GM21367 (cell line): ENCODE data around the gene SCG2.
"Not testable (repeated sequence)": the region's sequence is repeated elsewhere in the genome, so short reads cannot be mapped to it uniquely, and the experiment has no call there.

Experiments
- ATAC-seq: cut with Tn5 transposase; IDR thresholded peaks from one replicate; pipeline ENCODE4 v1.9.1; 2021; ENCODE audit not compliant: unreplicated experiment

The SCG2 gene

DNA sequence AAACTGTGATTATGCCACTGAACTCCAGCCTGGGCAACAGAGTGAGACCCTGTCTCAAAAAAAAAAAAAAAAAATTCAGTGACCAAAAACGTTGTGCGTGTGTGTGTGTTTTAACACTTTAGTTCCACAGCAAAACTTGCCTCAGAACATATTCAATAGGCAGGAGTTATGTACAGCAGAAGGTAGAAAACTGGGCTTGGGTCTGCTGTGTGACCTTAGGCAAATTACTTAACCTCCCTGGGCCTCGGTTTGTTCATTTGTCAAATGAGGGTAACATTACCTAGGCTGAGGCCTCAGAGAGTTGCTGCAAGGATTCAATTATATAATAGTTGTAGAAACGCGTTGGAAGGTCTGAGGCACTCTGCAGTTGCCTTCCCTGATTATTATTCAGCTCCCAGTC lies 10.3 kb upstream of the SCG2 start:
- ATAC-seq = no peak

DNA sequence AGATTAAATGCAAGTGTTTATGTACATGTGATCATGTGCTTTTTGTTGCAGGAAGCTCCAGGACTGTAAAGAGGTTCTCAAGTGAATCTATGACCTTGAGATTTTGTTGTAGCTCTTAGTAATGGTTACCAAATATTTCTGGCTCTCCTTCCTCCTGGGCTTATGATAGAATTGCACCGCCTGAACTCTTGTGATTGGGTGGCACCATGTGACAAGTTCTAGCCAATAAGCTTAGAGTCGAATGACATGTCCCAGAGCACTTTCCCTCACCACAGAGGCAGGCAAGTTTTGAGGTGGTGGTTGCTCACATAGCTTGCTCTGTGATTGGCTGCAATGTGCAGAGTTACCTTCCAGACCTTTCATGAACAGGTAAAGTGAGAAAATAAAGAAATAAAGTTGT lies 8.9 kb upstream of the SCG2 start:
- ATAC-seq = no peak

DNA sequence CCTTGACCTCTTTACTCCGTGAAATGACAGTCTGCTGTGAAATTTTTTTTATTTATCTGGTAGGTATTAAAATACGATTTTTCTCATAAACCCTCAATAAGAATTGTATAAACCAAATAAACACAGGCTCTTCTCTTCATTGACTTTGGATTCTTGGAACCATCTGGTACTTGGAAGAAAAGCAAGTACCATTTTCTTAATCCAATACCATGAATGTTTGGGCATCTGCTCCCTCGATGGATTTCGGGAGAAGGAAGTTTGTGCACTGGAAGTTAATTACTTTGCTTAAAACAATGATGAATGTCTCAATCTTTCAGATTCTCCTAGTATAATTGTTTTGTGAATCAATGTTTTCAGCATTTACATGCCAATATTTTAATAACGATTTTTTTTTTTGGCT lies 5.3 kb upstream of the SCG2 start:
- no peak for ATAC-seq

DNA sequence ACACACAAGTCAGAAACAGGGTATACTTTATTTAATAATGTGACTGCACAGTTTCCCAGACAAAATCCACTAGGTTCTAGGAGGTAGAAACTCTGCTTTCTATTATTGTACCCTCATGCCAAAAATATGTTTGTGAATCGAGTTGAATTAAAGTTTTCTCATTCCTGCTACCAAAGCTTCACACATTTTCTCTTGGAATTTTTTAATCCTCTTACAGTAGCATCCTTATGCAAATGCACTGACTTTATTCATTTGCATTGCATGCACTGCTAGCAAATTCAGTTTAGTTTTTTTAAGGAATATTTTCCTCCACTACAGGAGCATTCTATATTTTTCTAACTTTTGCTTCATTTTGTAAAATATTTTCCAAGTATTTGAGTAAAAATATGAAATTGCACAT lies 4.8 kb upstream of the SCG2 start:
- no peak for ATAC-seq

GRCh38 chr2:223604231-223604630 lies 2.1 kb upstream of the SCG2 start:
- ATAC-seq = no peak

- ATAC-seq = no peak
Measured at GRCh38 chr2:223602972-223603371, 811 bp upstream of the SCG2 start.

GRCh38 chr2:223601018-223601417 lies 1.1 kb downstream of the SCG2 start:
- no peak for ATAC-seq

GRCh38 chr2:223599640-223600380 lies 2.4 kb downstream of the SCG2 start:
- ATAC-seq = no peak

DNA sequence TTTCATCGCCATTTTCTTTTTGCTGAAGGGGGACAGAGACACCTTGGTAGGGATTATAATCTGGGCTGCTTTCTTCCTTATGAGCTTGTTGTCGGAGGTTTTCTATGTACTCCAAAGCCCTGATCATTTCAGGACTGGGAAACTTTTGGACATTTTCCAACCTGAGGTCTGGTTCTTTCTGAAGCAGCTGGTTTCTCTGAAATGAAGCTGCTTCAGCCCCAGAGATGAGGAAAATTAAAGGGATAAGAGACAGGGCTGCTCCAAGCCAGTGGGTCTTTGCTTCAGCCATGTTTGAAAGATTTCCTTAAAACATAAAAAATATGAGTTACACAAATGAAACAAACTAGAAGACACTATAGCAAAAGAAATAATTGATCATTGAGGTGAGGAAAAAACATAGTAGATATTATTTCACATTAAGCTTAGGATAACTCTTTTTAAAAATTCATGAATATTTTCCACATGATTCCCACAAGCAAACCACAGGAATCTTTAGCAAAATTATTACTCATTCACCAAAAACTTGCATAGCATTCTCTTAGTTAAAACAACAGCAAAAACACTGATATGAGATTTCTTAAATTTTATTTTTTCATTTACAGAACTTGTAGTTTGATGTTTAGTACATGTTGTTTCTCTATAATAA lies 3.0 kb downstream of the SCG2 start:
- no peak for ATAC-seq

GRCh38 chr2:223597076-223597475 lies 5.1 kb downstream of the SCG2 start:
- ATAC-seq = no peak

DNA sequence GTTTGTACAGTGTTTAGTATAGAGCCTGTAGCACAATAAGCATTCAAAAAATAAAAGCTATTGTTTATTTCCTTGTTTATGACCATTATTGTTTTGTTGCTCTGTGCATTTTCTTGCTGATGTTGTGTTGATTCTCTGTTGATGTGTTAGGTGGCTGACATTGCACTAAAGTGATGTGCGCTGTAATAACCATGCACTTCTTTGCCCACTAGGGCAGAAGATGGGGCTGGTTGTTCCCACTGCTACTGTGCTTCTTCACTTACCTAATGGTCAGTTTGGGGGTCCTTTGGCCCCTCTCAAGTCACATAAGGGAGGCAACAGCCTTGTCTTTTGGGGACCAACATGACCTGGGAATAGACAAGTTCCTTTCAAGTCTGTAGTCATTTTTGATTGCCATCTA lies 6.0 kb downstream of the SCG2 start:
- no peak for ATAC-seq

GRCh38 chr2:223594831-223595230 lies 7.3 kb downstream of the SCG2 start:
- no peak for ATAC-seq

GRCh38 chr2:223594259-223594658 lies 7.9 kb downstream of the SCG2 start:
- ATAC-seq = no peak

- not testable (repeated sequence) for ATAC-seq
Measured at GRCh38 chr2:223592689-223593088, 9.5 kb downstream of the SCG2 start.

GRCh38 chr2:223591596-223591995 lies 10.6 kb downstream of the SCG2 start:
- ATAC-seq = no peak

GRCh38 chr2:223590964-223591363 lies 11.2 kb downstream of the SCG2 start:
- ATAC-seq = no peak

DNA sequence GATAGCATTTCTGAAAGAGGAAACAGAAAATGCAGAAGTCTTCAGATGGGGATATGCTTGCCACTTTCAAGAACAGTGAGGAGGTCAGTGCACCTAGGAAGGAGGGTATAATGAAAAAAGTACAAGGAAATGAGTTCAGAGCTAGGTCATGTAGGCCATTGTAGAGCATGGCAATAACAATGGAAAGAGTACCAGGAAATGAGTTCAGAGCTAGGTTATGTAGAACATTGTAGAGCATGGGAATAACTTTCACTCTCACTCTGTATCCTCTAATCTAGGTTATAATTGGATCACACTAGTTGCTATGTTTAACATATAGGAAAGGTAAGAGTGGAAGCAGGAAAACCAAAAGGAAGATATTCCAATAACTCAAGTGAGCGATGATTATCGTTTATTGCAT lies 12.3 kb downstream of the SCG2 start:
- no peak for ATAC-seq

DNA sequence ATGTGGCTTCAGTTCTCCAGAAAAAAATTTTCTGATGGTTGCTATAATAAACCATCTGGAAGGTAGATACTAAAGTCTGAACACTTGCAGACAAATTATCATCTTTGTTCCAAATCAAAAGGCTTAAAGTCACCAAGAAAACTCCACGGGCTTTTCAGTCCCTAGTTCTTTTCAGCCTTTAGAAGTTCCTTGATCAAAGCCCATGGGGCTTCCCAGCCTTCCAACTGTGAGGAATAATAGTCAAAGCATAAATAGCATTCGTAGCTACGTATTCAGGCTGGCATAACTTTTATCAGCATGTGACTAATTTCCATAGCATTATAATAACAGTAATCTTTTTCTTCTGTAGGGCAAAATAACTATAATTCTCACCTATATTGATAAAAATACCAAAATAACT lies 13.9 kb downstream of the SCG2 start:
- no peak for ATAC-seq

GRCh38 chr2:223587301-223587700 lies 14.9 kb downstream of the SCG2 start:
- ATAC-seq = no peak

- ATAC-seq = no peak
Measured at GRCh38 chr2:223586261-223586660, 15.9 kb downstream of the SCG2 start.

- ATAC-seq = no peak
Measured at GRCh38 chr2:223585666-223586065, 16.5 kb downstream of the SCG2 start.

- no peak for ATAC-seq
Measured at GRCh38 chr2:223582001-223582400, 20.2 kb downstream of the SCG2 start.

DNA sequence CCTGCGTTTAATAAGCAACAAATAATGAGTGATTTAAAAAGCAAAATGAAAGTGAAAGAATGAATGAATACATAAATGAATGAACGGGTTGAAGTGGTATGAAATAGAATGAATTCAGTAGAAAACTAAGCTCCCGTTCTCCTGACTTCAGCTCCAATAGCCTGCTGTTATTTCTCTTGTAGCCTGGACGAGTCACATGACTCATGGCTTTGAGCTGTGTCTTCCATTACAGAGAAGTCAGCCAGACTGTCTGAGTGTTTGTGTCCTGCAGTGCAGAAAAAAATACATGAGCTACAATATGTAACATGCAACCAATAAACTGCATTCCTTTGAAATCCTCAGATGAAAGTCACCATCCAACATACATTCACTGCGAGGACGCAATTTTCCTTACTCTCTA lies 21.2 kb downstream of the SCG2 start:
- ATAC-seq = no peak
